IMR-90 (cell line): ENCODE measurements around the gene EGFL7. TPM values are rescaled to one million over a fixed set of nuclear protein-coding genes. Genes with fewer than 3 reads are reported as not detected.

Experiments
- ATAC-seq: fragments of 200-7000 bp; cut with Tn5 transposase; 2 replicates; pipeline ENCODE4 v1.9.1; 2020; ENCODE audit warnings: low read depth, mild to moderate bottlenecking, moderate library complexity
- BruUV-seq: library from RNA; stranded (reverse); fragments of 400-500 nt; replicated peaks from 2 replicates; lab custom pipeline; 2021; lab: Mats Ljungman, UMichigan
- CTCF ChIA-PET: fragments of 300-600 bp; formaldehyde crosslinking; extraction: SDS; loops from one replicate; lab custom pipeline; 2021; ENCODE audit warnings: antibody characterized with exemption; lab: Yijun Ruan, JAX
- POLR2A ChIA-PET: fragments of 300-600 bp; sonication (Branson Sonifier 250); formaldehyde crosslinking; loops from one replicate; lab custom pipeline; 2022; ENCODE audit warnings: antibody characterized with exemption; ENCODE audit not compliant: unreplicated experiment; lab: Charles Lee
- DNase-seq: peaks from one replicate; pipeline ENCODE4 v3.0.0; 2013
- H2AFZ ChIP-seq: replicated peaks from 2 replicates; pipeline ENCODE3; 2013; ENCODE audit warnings: low read length, mild to moderate bottlenecking; ENCODE audit not compliant: poor library complexity
- H2AK5ac ChIP-seq: 2 replicates; pipeline ENCODE4 v1.6.1; 2013; ENCODE audit warnings: low read depth, low read length, inconsistent platforms
- H2AK9ac ChIP-seq: replicated peaks from 2 replicates; pipeline ENCODE3; 2013; ENCODE audit warnings: mild to moderate bottlenecking, low read depth, low read length, moderate library complexity; ENCODE audit not compliant: poor library complexity
- H2BK120ac ChIP-seq: 2 replicates; pipeline ENCODE4 v1.6.1; 2013; ENCODE audit warnings: low read depth, low read length, inconsistent platforms
- H2BK15ac ChIP-seq: 3 replicates; pipeline ENCODE4 v1.6.1; 2013; ENCODE audit warnings: low read depth, low read length, inconsistent platforms
- H2BK20ac ChIP-seq: 2 replicates; pipeline ENCODE4 v1.6.1; 2013; ENCODE audit warnings: low read depth, mild to moderate bottlenecking, inconsistent platforms, low read length, moderate library complexity
- H2BK5ac ChIP-seq: 2 replicates; pipeline ENCODE4 v1.6.1; 2013; ENCODE audit warnings: mild to moderate bottlenecking, low read depth, low read length, inconsistent platforms; ENCODE audit not compliant: poor library complexity, severe bottlenecking
- H3K14ac ChIP-seq: replicated peaks from 2 replicates; pipeline ENCODE4 v1.6.1; 2013; ENCODE audit warnings: low read depth, low read length, inconsistent platforms
- H3K18ac ChIP-seq: 2 replicates; pipeline ENCODE4 v1.6.1; 2013; ENCODE audit warnings: low read depth, low read length, control low read depth
- H3K23ac ChIP-seq: 2 replicates; pipeline ENCODE4 v1.6.1; 2013; ENCODE audit warnings: low read depth, low read length, inconsistent platforms
- H3K27ac ChIP-seq: 2 replicates; pipeline ENCODE4 v1.5.1; 2013; ENCODE audit warnings: mild to moderate bottlenecking, control low read depth, low read length; ENCODE audit not compliant: insufficient read depth
- H3K27me3 ChIP-seq: 2 replicates; pipeline ENCODE4 v1.6.1; 2013; ENCODE audit warnings: low read length; ENCODE audit not compliant: control insufficient read depth, insufficient read depth
- H3K36me3 ChIP-seq: 2 replicates; pipeline ENCODE4 v1.6.1; 2013; ENCODE audit warnings: low read length, mixed read lengths; ENCODE audit not compliant: control insufficient read depth, insufficient read depth
- H3K4ac ChIP-seq: 2 replicates; pipeline ENCODE4 v1.6.1; 2013; ENCODE audit warnings: low read depth, low read length, inconsistent platforms
- H3K4me1 ChIP-seq: 2 replicates; pipeline ENCODE4 v1.6.1; 2013; ENCODE audit warnings: low read length, mixed read lengths; ENCODE audit not compliant: control insufficient read depth, insufficient read depth
- H3K4me2 ChIP-seq: 2 replicates; pipeline ENCODE4 v1.6.1; 2013; ENCODE audit warnings: low read depth, mild to moderate bottlenecking, control low read depth, low read length, moderate library complexity
- H3K4me3 ChIP-seq: 2 replicates; pipeline ENCODE4 v1.5.1; 2013; ENCODE audit warnings: low read depth, mild to moderate bottlenecking, control low read depth, low read length, moderate library complexity; ENCODE audit not compliant: insufficient read depth
- H3K56ac ChIP-seq: 2 replicates; pipeline ENCODE4 v1.6.1; 2013; ENCODE audit warnings: low read length, inconsistent platforms; ENCODE audit not compliant: insufficient read depth; ENCODE audit errors: extremely low read depth
- H3K79me1 ChIP-seq, 2 experiments: 2 replicates each; pipeline ENCODE4 v1.6.1; 2013; ENCODE audit warnings: low read length in 2 of 2, inconsistent platforms in 1 of 2, low read depth in 1 of 2
- H3K9ac ChIP-seq: 2 replicates; pipeline ENCODE4 v1.6.1; 2013; ENCODE audit warnings: low read depth, low read length, control low read depth
- H3K9me1 ChIP-seq: 2 replicates; pipeline ENCODE4 v1.6.1; 2013; ENCODE audit warnings: low read length, inconsistent platforms; ENCODE audit not compliant: insufficient read depth
- H3K9me3 ChIP-seq: 2 replicates; pipeline ENCODE4 v1.6.1; 2013; ENCODE audit warnings: low read length; ENCODE audit not compliant: control insufficient read depth, insufficient read depth
- H4K20me1 ChIP-seq: 2 replicates; pipeline ENCODE4 v1.6.1; 2013; ENCODE audit warnings: low read length, inconsistent platforms; ENCODE audit not compliant: insufficient read depth
- H4K5ac ChIP-seq: 2 replicates; pipeline ENCODE4 v1.6.1; 2013; ENCODE audit warnings: mild to moderate bottlenecking, low read depth, low read length, control low read depth
- H4K8ac ChIP-seq, 2 experiments: 2 replicates each; pipeline ENCODE4 v1.6.1; 2013; ENCODE audit warnings: low read depth in 2 of 2, low read length in 2 of 2, control low read depth in 1 of 2, inconsistent platforms in 1 of 2
- H4K91ac ChIP-seq: 2 replicates; pipeline ENCODE4 v1.6.1; 2013; ENCODE audit warnings: low read depth, low read length, inconsistent platforms; ENCODE audit not compliant: insufficient read depth
- BHLHE40 ChIP-seq: fragments of 150-350 bp; IDR thresholded peaks from 2 replicates; pipeline ENCODE4 v1.6.1; 2016; ENCODE audit warnings: mild to moderate bottlenecking, low read depth, low read length
- CEBPB ChIP-seq: IDR thresholded peaks from 2 replicates; pipeline ENCODE4 v1.6.1; 2012; ENCODE audit warnings: low read depth, low read length, improper control_type of control experiment
- CTCF ChIP-seq: conservative IDR thresholded peaks from 2 replicates; pipeline ENCODE4 v1.5.1; 2012; ENCODE audit warnings: mild to moderate bottlenecking, low read depth, low read length, improper control_type of control experiment
- ELK1 ChIP-seq: fragments of 150-350 bp; IDR thresholded peaks from 2 replicates; pipeline ENCODE4 v1.6.1; 2016; ENCODE audit warnings: low read depth, mild to moderate bottlenecking, low read length, moderate library complexity, borderline replicate concordance
- FOS ChIP-seq: fragments of 150-350 bp; IDR thresholded peaks from 2 replicates; pipeline ENCODE4 v1.6.1; 2016; ENCODE audit warnings: low read depth, low read length
- MAFK ChIP-seq: IDR thresholded peaks from 2 replicates; pipeline ENCODE4 v1.6.1; 2012; ENCODE audit warnings: low read depth, low read length, improper control_type of control experiment
- MAZ ChIP-seq: IDR thresholded peaks from 2 replicates; pipeline ENCODE4 v1.6.1; 2012; ENCODE audit warnings: low read depth, mild to moderate bottlenecking, low read length, improper control_type of control experiment, moderate library complexity, borderline replicate concordance
- MXI1 ChIP-seq: IDR thresholded peaks from 2 replicates; pipeline ENCODE4 v1.6.1; 2012; ENCODE audit warnings: low read depth, mild to moderate bottlenecking, low read length, moderate library complexity, borderline replicate concordance
- NFE2L2 ChIP-seq: fragments of 150-350 bp; IDR thresholded peaks from 2 replicates; pipeline ENCODE4 v1.6.1; 2016; ENCODE audit warnings: low read depth, mild to moderate bottlenecking, low read length
- POLR2A ChIP-seq: IDR thresholded peaks from 2 replicates; pipeline ENCODE4 v1.6.1; 2012; ENCODE audit warnings: mild to moderate bottlenecking, low read depth, low read length
- RAD21 ChIP-seq: IDR thresholded peaks from 2 replicates; pipeline ENCODE4 v1.6.1; 2012; ENCODE audit warnings: low read length, improper control_type of control experiment
- RCOR1 ChIP-seq: IDR thresholded peaks from 2 replicates; pipeline ENCODE4 v1.6.1; 2012; ENCODE audit warnings: mild to moderate bottlenecking, low read length, improper control_type of control experiment; ENCODE audit not compliant: insufficient replicate concordance
- RFX5 ChIP-seq: IDR thresholded peaks from 2 replicates; pipeline ENCODE4 v1.8.0; 2012; ENCODE audit warnings: low read depth, mild to moderate bottlenecking, low read length, moderate library complexity
- SMC3 ChIP-seq: fragments of 150-350 bp; IDR thresholded peaks from 2 replicates; pipeline ENCODE4 v1.6.1; 2016; ENCODE audit warnings: low read depth, mild to moderate bottlenecking, antibody characterized with exemption, low read length, moderate library complexity
- USF2 ChIP-seq: fragments of 150-350 bp; IDR thresholded peaks from 2 replicates; pipeline ENCODE4 v1.6.1; 2017; ENCODE audit warnings: mild to moderate bottlenecking, antibody characterized with exemption, low read length, low read depth
- WGBS, 2 experiments: methylation state at CpG; one replicate each; pipeline versions ENCODE4 v1.1.5 to v1.1.7; 2013; ENCODE audit warnings: missing lambda C conversion rate in 2 of 2; ENCODE audit not compliant: insufficient read length in 1 of 2; ENCODE audit errors: extremely low coverage in 2 of 2; 5-methylcytosine and 5-hydroxymethylcytosine counted together
- dilution Hi-C: fragments of 300-500 bp; cut with HindIII; formaldehyde crosslinking; loops from one replicate; pipeline ENCODE4 v1.14.3; 2018; ENCODE audit warnings: low sequenced_read_pairs; ENCODE audit not compliant: unreplicated experiment
- in situ Hi-C: fragments of 300-500 bp; cut with MboI; formaldehyde crosslinking; loops from 3 replicates; pipeline ENCODE4 v1.14.3; 2019; ENCODE audit warnings: low sequenced_read_pairs, inconsistent platforms, mixed read lengths
- intact Hi-C: fragments of 100-400 bp; cut with micrococcal nuclease; formaldehyde crosslinking; loops from 2 replicates; pipeline ENCODE4 v1.10.0; 2022
- polyA plus RNA-seq, 3 experiments: library from polyadenylated mRNA; depleted of rRNA; stranded (reverse); fragments of >200 nt; gene quantifications; 2 replicates each; pipeline ENCODE4 v1.2.3, GENCODE V29; 2012; ENCODE audit warnings: low replicate concordance in 1 of 3
- total RNA-seq: library from RNA; depleted of rRNA; stranded (reverse); fragments of >200 nt; gene quantifications from 2 replicates; pipeline ENCODE4 v1.2.3, GENCODE V29; 2012

The EGFL7 gene
- total and polyA plus RNA-seq, 2 of the 4 experiments (the other 2 are of a cell fraction): 2.2 to 10.4 TPM

- BruUV-seq: no TSS peak
- H2BK120ac ChIP-seq: no peak overlapping the region
- peaks cover 4% of the 10 kb centered on the region; the same call in 1 of the 2 replicates for H3K27me3 ChIP-seq
- DNase-seq (no peak), ATAC-seq (no peak)
- no peak overlapping the region for H2BK5ac ChIP-seq
- H3K9me3 ChIP-seq: no peaks in the 10 kb centered on the region
- H3K79me1 ChIP-seq: peaks cover 1 to 4% of the 10 kb centered on the region in 2 experiments; a peak in 2 of 4 replicates
- no peak overlapping the region for H3K9ac ChIP-seq
- no peak overlapping the region for H3K14ac ChIP-seq
- no peak overlapping the region for H4K8ac ChIP-seq
- H3K23ac ChIP-seq: no peak overlapping the region
- no peak overlapping the region for H2AK9ac ChIP-seq
- no peak for TF ChIP-seq MAFK
- no peak for TF ChIP-seq MAZ
- no peak for TF ChIP-seq USF2
- TF ChIP-seq SMC3: no peak
- TF ChIP-seq CEBPB: no peak
- TF ChIP-seq CTCF: no peak
- TF ChIP-seq POLR2A: no peak
- TF ChIP-seq RCOR1: no peak
- no peak for TF ChIP-seq RFX5
- TF ChIP-seq MXI1: no peak
- TF ChIP-seq BHLHE40: no peak
- no peak for TF ChIP-seq ELK1
- TF ChIP-seq FOS: no peak
- no peak for TF ChIP-seq NFE2L2
- TF ChIP-seq RAD21: no peak
- dilution Hi-C loops: no loop called here
- H3K18ac ChIP-seq: no peak overlapping the region
- intact Hi-C loops: no loop called here
- no peaks in the 10 kb centered on the region for H3K36me3 ChIP-seq
- no peak overlapping the region for H3K27ac ChIP-seq
- no peaks in the 10 kb centered on the region for H4K20me1 ChIP-seq
- no peak overlapping the region for H2AFZ ChIP-seq
- POLR2A ChIA-PET: no interaction called here
- peaks cover 3% of the 10 kb centered on the region for H3K4me1 ChIP-seq
- no peak overlapping the region for H4K5ac ChIP-seq
- H3K4me2 ChIP-seq: no peak overlapping the region
- H3K4me3 ChIP-seq: no peak overlapping the region
- H2BK20ac ChIP-seq: no peak overlapping the region
- no peak overlapping the region for H3K56ac ChIP-seq
- H3K4ac ChIP-seq: no peak overlapping the region
- in situ Hi-C loops: no loop called here
- no peaks in the 10 kb centered on the region for H3K9me1 ChIP-seq
- CTCF ChIA-PET: no interaction called here
- no peak overlapping the region for H4K91ac ChIP-seq
- 80% methylated on average over 1 of the region's 15 CpGs; no CpG with 5 or more reads in 1 of the 2 experiments for WGBS, 2 experiments
- no peak overlapping the region for H2BK15ac ChIP-seq
- H2AK5ac ChIP-seq: no peak overlapping the region
Observed at GRCh38 chr9:136690806-136691261, 28.1 kb downstream of the EGFL7 start.
